ENCODE data around the gene KLF5.

DNA sequence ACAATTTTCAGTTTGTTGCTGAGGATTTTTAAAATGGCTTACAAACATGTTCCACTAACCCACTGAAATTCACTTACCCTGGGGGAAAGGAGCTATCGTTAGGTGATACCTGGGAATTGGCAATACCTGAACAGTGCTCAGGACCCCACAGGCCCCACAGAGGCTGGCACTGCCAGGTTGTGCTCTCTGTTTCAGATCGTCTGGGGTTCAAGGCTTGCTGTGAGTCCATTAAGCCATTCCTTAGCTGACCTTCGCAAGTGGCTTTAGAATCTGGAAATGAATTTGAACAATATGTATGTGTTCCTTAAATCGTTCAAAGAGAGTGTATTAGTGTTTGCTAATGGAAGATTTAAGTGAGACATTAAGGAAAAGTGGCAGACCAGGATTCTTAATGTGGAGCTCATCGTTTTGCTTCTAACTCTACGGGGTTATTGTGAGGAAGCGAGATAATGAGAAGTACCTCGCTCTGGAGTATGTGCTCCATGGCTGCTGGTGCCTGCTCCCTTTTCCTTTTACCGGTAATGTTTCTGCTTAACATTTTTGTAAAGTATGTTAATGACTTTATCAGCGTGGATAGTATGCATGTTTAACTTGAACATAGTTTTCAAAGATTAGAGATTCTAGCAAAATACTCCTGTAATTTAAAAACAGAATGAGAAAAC, 13.6 kb downstream of the KLF5 start:
- TF ChIP-seq CTCF (IDR thresholded peaks at IDR 0.05; ENCODE audit: low read depth, low read length, poor library complexity, severe bottlenecking) (no peak), EZH2phosphoT487 (IDR thresholded peaks at IDR 0.05; ENCODE audit: borderline replicate concordance, low read length) (no peak)

Data from DOHH2 (cell line).